NCI-H1694 treated with DMSO at 0.1 percent for 48 hours (cell line): ENCODE results near the gene DDX42.
"Not testable (repeated sequence)": the region's sequence is repeated elsewhere in the genome, so short reads cannot be mapped to it uniquely, and the experiment has no call there.

Experiments used
- DNase-seq: peaks from one replicate; lab custom pipeline; 2025; lab: John Stamatoyannopoulos, UW

The DDX42 gene

DNA sequence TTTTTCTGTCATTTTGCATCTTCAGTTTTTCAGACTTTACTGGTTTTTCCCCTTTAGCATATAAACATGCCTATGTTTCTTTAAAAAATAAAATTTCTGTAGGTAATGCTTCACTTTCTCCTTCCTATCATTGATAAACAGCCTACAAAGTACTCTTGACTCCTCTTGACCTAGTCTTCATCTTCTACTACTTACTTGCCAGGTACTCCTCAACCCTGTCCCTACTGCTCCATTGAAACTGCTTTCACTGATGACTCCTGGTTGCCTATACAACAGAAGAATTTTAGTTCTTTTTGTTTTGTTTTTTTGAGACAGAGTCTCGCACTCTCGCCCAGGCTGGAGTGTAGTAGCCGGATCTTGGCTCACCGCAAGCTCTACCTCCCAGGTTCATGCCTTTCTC is 7.0 kb downstream of the DDX42 start:
- no peak for DNase-seq

DNA sequence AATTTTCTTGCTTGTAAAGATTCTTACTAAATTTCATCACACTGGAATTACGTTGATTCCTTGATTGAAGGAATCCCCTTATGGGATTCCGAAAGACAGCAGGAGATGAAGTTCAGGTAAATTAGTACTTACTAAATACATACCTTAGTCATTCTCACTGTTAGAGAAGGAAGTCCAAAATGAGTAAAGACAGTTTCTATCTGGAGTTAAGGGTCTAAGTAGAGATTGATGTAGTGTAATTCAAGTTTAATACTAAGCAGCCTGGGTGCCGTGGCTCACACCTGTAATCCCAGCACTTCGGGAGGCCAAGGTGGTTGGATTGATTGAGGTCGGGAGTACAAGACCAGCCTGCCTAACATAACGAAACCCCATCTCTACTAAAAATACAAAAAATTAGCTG is 9.6 kb downstream of the DDX42 start:
- DNase-seq: no peak

DNA sequence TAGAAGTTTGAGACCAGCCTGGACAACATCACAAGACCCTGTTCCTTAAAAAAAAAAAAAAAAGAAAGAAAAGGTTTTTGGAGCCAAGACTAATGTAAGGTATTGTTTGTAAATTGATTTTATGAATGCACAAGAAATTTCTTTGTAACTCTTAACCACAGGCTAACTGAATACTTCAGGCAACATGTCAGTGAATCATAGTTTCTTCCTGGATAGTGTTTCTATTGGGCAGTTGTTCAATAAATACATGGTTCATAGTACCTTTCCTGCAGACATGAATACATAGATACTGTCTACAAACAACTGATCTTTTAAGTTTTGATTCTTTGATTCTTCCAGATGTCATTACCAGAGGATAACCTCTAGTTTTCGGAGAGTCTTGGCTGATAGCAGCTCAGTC is 11.6 kb downstream of the DDX42 start:
- DNase-seq: no peak

DNA sequence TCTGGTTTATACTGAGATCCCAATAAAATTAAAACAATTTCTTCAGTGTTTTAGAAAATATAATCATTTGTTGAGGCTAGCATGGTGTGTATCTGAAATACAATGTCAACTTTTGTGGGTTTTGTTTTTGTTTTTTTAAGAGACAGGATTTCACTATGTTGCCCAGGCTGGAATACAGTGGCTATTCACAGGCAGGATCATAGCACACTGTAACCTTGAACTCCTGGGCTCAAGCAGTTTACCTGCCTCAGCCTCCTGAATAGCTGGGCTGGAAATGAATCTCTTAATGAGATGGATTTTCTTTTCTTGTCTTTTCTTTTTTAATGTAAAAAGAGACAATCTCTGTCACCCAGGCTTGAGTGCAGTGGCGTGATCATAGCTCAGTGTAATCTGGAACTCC is 12.1 kb downstream of the DDX42 start:
- no peak for DNase-seq

DNA sequence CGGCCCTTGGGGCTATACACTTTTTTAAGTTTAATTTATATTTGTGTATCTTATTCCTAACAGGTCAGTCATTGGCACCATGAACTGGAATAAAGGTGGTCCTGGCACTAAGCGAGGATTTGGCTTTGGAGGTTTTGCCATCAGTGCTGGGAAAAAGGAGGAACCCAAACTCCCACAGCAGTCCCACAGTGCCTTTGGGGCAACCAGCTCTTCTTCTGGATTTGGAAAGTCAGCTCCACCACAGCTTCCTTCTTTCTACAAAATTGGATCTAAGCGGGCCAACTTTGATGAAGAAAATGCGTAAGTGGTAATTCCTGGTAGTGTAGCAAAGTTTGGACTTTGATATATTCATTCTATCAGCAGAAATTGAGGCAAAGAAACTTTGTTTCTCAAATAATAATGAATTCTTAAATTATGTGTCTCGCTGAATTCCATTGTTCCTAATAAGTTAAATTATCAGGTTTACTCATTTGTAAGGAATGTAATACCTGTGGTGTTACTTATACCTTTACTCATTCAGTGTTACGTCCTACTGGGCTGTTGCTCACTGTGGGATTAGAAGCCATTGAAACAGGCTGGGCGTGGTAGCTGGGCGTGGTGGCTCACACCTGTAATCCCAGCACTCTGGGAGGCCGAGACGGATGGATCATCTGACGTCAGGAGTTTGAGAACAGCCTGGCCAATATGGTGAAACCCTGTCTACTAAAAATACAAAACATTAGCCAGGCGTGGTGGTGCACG is 13.2 kb downstream of the DDX42 start:
- DNase-seq: no peak

DNA sequence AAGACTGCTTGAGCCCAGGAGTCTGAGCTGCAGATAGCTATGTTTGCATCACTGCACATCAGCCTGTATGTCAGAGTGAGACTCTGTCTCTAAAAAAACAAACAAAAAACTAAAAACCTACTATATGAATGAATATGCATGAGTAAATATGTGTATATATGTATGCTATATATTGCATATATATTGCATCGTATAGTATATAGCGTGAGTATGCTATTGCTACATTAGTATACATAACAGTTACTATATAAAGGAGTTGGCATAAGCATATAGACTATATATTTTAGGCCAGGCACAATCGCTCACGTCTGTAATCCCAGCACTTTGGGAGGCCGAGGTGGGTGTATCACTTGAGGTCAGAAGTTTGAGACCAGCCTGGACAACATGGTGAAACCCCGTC is 16.1 kb downstream of the DDX42 start:
- DNase-seq: no peak

DNA sequence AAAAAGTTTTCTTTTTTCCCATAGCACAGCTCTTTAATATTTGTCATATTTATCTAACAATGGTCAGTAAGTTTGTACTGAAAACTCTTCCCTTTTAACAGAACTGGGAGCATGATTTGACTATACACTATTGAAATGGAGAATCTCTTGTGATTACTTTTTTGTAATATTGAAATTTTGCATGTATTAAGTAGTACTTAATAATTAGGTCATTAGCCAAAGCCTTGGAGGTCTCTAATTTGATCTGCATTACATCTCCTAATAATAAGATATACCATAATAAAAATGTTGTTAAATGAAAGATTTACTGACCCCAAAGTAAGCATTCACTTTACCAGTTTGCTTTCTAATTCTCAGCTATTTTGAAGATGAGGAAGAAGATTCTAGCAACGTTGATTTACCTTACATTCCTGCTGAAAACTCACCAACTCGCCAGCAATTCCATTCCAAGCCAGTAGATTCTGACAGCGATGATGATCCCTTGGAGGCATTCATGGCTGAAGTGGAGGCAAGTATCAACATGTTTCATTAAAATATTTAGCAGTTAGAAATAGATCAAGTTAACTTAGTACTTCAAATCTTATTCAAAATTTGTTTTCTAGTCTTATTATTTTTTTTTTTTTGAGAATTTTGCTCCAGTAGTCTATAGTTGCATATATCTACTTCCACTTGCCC is 18.2 kb downstream of the DDX42 start:
- DNase-seq: no peak

DNA sequence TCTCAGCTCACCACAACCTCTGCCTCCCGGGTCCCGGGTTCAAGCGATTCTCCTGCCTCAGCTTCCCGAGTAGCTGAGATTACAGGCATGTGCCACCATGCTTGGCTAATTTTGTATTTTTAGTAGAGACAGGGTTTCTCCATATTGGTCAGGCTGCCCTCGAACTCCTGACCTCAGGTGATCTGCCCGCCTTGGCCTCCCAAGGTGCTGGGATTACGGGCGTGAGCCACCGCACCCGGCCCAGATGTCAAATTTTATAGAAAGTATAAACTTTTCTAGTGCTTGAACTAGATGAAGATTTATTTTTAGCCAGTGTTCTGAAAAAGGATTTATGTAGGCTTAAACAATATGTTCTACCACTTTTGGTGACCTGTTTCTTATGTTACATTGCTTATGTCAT is 22.4 kb downstream of the DDX42 start:
- not testable (repeated sequence) for DNase-seq

DNA sequence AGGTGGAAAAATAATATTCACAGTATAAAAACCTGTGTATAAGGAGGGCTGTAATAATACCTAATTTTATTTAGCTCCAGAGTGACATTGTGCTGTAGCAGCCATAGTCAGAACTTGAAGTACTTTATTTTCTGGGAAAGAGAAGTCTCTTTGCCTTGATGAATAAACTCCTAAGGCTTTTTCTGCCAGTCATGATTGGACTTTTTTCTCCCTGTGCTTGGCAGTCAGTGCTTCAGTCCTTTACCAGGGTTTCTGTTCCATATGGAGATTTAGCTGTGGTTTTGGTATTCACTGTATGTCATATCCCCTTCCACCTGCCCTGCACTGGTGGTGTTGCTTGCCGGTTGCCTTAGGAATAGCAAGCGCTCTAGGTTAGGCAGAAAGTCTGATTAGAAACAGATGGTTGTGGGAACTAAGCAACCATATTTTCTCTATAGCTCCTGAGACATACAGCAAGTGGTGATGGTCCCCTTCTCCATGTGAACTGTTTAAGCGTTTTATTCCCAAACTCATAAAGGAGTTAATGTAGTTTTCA is 24.7 kb downstream of the DDX42 start:
- DNase-seq: no peak

DNA sequence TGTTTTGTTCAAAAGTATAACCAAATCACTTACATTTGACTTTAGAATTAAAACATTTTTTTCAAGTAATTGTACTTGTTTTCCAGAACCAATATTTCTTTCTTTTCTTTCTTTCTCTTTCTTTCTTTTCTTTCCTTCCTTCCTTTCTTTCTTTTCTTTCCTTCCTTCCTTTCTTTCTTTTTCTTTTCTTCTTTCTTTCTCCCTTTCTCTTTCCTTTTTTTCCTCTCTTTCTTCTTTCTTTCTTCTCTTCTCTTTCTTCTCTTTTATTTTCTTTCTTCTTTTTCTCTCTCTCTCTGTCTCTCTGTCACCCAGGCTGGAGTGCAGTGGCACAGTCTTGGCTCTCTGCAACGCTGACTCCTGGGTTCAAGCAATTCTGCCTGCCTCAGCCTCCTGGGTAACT is 26.8 kb downstream of the DDX42 start:
- DNase-seq: no peak

DNA sequence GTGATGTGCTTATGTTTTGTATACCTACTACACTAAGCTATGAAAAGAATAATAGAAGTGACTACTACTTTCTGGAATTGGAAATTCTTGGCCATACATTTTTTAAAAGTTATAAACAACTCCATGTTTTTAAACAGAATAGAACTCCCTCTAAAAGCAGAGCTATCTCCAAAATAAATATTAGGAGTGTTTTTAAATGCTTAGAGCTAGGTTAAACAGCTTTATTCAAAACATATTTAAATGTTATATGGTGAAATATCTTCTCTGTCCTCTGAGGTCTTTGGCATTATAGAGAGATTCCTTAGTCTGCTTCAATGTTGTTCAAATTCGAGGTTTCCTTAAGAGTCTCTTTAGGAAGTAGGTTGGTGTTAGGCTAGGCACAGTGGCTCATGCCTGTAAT is 30.4 kb downstream of the DDX42 start:
- no peak for DNase-seq

DNA sequence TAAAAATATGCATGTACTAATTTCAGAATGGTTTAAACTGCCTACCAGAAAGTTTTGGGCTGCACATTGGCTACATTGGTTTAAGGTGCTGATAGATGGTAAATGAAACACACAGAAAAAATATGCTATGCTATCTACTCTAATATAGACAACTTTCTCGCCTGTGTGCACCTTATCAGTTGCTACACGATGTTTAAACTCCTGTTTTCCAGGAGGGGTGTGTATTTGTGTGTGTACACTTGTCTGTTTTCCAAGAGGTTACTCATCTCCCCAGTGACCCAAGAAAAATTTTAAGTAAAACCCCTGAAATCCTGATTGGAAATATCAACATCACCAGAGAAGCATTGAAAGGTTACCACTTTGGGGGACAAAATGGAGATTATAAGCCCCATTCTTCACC is 31.6 kb downstream of the DDX42 start:
- DNase-seq: no peak

DNA sequence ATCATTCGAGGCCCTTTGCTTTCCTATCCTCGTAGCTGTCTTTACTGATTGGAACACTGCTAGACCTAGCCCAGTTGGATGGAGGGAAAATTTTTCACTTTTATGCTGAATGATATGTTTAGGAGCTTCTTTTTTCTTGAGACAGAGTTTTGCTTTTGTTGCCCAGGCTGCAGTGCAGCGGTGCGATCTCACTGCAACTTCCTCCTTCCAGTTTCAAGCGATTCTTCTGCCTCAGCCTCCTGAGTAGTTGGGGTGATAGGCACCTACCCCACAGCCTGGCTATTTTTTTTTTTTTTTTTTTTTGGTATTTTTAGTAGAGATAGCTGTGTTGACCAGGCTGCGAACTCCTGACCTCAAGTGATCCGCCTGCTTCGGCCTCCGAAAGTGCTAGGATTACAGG is 36.0 kb downstream of the DDX42 start:
- no peak for DNase-seq

DNA sequence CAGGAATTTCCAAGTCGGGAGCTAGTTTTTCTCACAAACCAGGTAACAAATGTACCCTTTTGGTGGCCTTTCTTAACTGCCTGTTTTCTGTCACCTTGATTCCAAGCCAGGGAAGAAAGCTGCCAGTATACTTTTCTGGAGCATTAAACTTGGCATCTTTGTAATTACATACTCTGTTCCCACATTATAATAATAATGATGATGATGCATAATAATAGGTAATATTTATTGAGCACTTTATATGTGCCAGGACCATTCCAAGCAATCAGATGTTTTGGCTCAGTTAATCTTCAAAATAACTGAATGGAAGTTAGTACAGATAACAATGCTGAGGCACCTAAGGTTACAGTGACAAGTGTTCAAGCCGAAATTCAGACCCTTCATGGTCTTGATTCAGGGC is 42.2 kb downstream of the DDX42 start:
- DNase-seq: no peak

DNA sequence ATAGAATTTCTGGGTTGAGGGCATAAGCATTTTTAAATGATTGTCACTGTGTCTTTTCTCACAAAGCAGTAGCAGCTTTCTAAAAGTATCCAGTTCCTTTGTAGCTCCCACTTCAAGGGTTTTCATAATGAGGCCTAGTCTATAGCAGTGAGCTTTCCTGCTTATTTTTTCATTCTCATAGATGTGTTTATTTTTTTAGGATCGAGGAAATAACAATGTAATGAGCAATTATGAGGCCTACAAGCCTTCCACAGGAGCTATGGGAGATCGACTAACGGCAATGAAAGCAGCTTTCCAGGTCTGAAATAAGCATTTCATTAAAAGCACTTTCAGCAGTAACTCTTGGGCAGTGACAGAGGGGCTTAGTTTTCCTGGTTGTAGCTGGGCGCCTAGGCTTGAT is 42.7 kb downstream of the DDX42 start:
- DNase-seq: no peak

DNA sequence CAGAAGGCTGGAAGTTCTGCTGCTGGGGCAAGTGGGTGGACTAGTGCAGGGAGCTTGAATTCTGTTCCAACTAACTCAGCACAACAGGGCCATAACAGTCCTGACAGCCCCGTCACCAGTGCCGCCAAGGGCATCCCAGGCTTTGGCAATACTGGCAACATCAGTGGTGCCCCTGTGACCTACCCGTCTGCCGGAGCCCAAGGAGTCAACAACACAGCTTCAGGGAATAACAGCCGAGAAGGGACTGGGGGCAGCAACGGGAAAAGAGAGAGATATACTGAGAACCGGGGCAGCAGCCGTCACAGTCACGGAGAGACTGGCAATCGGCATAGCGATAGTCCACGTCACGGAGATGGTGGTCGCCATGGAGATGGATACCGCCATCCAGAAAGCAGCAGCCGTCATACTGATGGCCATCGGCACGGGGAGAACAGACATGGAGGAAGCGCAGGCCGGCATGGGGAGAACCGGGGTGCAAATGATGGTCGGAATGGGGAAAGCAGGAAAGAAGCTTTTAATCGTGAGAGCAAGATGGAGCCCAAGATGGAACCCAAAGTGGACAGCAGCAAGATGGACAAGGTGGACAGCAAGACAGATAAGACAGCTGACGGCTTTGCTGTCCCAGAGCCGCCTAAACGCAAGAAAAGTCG is 43.9 kb downstream of the DDX42 start:
- DNase-seq: no peak

DNA sequence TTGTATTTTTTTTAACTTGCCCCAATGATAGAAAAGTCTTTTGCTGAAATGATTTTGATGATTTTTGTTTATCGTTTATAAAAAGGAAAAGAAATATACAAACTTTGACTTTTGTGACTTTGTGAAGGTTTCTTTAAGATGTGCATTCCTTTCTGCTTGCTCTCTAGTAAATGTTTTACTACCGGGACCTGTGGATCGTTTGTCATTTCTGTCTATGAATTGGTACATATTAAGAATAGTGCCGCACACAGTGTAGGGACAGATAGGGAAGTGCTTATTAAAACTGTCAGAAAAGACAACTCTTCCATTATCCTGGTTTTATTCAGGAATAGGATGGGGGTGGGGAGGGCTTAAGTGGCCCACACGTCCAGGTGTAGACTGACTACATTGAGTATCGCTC is 45.2 kb downstream of the DDX42 start:
- no peak for DNase-seq

DNA sequence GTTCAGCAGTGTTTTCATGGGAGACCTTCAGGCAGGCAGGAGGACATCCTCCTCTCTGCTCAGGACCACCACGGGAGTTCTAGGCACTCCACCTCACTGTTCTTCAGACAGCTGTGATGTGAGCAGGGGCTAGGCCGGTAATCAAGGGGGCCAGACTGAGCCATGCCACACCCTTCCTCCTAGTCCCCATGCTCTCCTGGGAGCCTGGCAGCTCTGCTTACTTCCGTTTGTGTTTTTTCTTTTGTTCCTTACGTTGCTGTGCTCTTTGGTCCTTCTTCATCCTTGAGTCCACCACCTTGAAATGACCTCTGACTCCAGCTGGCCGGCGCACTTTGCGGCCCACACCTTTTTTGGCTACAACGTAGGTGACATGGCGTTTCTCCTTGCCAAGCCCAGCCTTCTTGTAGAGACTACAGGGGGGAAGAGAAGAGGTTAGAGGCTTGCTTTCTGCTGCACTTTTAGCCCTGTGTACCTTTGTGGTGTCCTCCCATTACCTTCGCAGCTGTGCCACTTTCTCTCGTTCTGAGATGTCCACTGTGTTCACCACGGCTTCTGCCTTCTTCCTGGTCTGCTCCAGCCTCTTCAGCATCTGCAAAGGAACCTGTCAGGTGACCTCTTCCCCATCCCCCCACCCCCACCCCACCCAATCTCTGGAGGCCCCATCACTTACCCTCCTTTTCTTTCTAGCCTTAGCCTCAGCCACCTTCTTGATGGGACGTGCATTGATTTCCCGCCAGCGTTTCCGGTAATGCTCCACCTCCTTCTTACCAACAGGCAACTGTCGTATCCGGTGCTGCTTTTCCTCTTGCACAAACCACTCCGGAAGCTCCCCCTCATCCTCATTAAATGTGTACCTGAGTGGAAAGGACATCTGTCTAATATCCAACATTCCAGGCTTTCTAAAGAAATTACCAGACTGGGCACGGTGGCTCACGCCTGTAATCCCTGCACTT is 45.9 kb downstream of the DDX42 start:
- no peak for DNase-seq

DNA sequence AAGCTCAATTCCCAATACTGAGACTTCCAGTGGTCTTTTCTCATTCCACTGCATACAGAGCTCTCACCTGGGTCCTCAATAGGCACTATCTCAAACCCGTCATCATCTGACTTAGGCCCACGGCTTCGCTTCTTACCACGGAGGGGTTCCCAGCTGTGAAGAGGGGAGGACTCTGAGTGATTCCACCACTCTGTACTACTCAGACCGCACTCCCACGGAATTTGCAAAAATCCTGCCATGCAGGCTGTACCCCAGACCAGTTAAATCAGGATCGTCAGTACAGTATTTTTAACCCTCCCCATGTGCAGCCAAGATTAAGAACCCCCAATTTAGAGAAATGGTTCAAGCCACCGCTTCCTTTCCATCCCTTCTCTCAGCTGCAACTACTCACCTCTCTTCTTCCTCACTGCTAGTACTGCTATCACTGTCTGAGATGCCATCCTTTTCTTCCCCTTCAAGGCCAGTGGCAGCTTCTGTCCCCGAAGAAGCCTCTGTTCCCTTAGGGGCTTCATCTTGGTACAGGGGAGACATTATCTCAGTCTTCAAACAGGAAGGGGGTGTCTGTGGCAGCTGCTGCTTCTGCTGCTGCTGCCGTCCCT is 47.1 kb downstream of the DDX42 start:
- DNase-seq: no peak

DNA sequence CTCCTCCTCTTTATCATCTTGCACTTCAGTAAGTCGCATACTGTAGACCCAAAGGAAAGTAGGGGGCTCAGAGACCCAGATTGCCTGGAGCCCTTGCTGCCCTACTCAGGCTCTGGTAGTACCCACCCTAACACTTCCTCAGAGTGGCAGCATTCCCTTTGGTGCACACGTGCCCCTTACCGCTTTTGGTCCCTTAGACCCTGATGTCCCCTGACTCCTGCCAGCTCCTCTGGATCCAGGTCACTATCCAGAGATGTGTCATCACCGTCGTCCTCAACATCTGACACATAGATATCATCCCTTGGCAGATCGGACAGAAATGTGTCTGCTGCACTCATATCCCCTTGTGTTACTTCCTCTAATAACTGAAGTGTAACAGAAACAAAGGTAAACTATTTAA is 47.8 kb downstream of the DDX42 start:
- DNase-seq: no peak

DNA sequence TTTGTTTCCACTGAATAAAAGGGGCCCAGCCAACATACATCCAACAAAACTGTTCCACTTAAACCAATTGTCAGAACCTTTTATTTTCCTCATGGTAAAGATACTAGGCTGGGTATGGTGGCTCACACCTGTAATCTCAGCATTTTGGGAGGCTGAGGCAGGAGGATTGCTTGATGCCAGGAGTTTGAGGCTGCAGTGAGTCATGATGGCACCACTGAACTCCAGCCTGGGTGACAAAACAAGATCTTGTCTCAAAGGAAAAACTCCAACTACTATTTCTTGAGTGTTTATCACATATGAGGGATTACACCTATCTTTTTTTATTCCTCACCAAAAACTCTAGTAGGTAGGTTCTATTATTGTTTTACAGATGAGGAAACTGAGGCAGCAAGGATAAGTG is 48.6 kb downstream of the DDX42 start:
- no peak for DNase-seq
